ENCODE results near the gene YWHAG. TPM values are rescaled to one million over a fixed set of nuclear protein-coding genes. Genes with fewer than 3 reads are reported as not detected.
"Not testable (repeated sequence)": the region's sequence is repeated elsewhere in the genome, so short reads cannot be mapped to it uniquely, and the experiment has no call there.

YWHAG gene
- total RNA-seq, 1 donor from 2014 or later: 70.5 TPM

DNA sequence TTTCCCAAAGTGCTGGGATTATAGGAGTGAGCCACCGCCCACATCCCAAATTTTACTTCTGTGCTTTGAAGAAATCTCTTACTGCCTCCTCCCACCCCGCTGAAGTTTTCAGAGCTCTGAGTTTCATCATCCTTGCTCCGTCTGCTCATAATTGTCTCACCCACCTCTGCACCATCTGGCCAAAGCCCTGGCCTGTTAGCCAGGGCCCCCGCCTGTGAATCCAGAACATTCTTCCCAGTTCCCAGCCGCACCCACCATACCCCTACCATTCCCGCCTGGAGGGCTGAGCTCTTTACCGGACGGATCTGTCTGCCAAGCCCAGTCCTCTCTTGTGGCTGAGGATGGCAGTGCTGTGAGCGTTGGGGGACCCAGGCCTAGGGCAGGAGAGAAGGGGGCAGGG is 36.2 kb upstream of the YWHAG start:
- ChIA-PET POLR2A (interaction anchor here (0.5 to 1.0 kb wide), 2 partner anchors 37 to 100 kb away, joined by 3 to 5 read pairs; no protein-coding TSS in a partner anchor), CTCF (no interaction called here)
- ATAC-seq (ENCODE audit: low read depth) (no peak), DNase-seq (no peak)
- Mint-ChIP-seq H3K4me3 (no peak overlapping the region), H3K9me3 (no peaks in the 10 kb centered on the region), H3K27ac (no peak overlapping the region), H3K4me1 (peaks cover 21% of the 10 kb centered on the region), H3K27me3 (no peaks in the 10 kb centered on the region), H3K36me3 (ENCODE audit: low read depth) (no peaks in the 10 kb centered on the region)
- intact Hi-C loops (cut with micrococcal nuclease): no loop called here
- TF ChIP-seq, protein P1, sequence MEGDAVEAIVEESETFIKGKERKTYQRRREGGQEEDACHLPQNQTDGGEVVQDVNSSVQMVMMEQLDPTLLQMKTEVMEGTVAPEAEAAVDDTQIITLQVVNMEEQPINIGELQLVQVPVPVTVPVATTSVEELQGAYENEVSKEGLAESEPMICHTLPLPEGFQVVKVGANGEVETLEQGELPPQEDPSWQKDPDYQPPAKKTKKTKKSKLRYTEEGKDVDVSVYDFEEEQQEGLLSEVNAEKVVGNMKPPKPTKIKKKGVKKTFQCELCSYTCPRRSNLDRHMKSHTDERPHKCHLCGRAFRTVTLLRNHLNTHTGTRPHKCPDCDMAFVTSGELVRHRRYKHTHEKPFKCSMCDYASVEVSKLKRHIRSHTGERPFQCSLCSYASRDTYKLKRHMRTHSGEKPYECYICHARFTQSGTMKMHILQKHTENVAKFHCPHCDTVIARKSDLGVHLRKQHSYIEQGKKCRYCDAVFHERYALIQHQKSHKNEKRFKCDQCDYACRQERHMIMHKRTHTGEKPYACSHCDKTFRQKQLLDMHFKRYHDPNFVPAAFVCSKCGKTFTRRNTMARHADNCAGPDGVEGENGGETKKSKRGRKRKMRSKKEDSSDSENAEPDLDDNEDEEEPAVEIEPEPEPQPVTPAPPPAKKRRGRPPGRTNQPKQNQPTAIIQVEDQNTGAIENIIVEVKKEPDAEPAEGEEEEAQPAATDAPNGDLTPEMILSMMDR (IDR thresholded peaks at IDR 0.05): no peak

- ChIA-PET POLR2A (interaction anchor here (0.6 to 1.0 kb wide), 4 partner anchors 12 to 36 kb away, joined by 3 to 5 read pairs (median 3); partner anchors contain the start of gene YWHAG), CTCF (no interaction called here)
- peak; percentile 96 for DNase-seq
- intact Hi-C loops (cut with micrococcal nuclease): loop anchor here (1.0 kb wide), 1 partner anchor 34 kb away; no protein-coding TSS in a partner anchor
- TF ChIP-seq, protein P1 (IDR thresholded peaks at IDR 0.05): no peak
- peak; percentile 81 for ATAC-seq (ENCODE audit: low read depth)
- peak overlapping the region; percentile 88 for H3K4me3 Mint-ChIP-seq
- no peaks in the 10 kb centered on the region for H3K36me3 Mint-ChIP-seq (ENCODE audit: low read depth)
- no peaks in the 10 kb centered on the region for H3K27me3 Mint-ChIP-seq
- peak overlapping the region; percentile 97 for H3K27ac Mint-ChIP-seq
- H3K4me1 Mint-ChIP-seq: peaks cover 30% of the 10 kb centered on the region
- H3K9me3 Mint-ChIP-seq: no peaks in the 10 kb centered on the region
These were observed 34.6 kb upstream of the YWHAG start for GRCh38 chr7:76393116-76394031.

DNA sequence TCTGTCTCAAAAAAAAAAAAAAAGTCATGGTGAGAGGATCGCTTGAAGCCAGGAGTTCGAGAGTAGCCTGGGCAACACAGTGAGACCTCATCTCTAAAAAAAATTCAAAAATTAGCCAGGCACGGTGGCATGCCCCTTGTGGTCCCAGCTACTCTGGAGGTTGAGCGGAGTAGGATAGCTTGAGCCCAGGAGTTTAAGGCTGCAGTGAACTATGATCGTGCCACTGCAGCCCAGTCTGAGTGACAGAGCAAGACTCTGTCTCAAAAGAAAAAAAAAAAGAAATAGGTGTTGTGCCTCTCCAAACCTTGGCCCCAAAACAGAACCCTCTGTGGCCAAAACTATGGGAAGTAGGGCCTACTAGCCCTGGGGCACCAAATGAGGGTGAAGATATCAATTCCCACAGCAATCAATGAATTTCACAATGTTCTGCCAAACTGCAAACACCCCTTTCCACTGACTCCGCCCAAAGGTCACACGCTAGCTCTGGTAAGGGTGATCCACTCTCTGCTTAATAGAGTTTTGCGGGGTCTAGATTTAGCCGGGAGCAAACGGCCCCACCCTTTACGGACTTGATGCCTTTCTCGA is 33.8 kb upstream of the YWHAG start:
- H3K27ac Mint-ChIP-seq: peak overlapping the region; percentile 97
- H3K27me3 Mint-ChIP-seq: no peaks in the 10 kb centered on the region
- DNase-seq: no peak
- POLR2A ChIA-PET: interaction anchor here (0.6 to 1.0 kb wide), 3 partner anchors 9 to 32 kb away, joined by 3 read pairs; no protein-coding TSS in a partner anchor
- CTCF ChIA-PET: no interaction called here
- H3K9me3 Mint-ChIP-seq: no peaks in the 10 kb centered on the region
- intact Hi-C loops (cut with micrococcal nuclease): loop anchor here (1.0 kb wide), 1 partner anchor 33 kb away; no protein-coding TSS in a partner anchor
- peak; percentile 2 for ATAC-seq (ENCODE audit: low read depth)
- H3K4me1 Mint-ChIP-seq: peaks cover 32% of the 10 kb centered on the region
- H3K36me3 Mint-ChIP-seq (ENCODE audit: low read depth): no peaks in the 10 kb centered on the region
- TF ChIP-seq, protein P1 (IDR thresholded peaks at IDR 0.05): no peak
- peak overlapping the region; percentile 88 for H3K4me3 Mint-ChIP-seq

DNA sequence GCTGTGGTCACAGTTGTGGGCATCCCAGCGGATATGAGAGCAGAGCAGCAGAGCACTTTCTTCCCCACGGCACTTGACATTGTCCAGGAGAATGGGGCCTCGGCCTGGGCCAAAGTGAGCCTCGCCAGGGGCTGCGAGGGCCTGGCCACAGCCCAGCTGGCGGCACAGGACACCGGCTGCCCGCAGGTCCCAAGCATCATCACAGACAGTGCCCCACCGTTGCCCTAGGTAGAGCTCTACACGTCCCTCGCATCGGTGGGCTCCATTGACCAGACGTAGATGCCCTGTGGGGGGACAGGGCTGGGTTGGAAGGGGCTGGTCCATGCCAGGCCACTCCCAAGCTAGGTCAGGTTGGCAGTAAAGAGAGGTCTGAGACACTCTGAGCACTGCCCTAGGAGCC is 31.3 kb upstream of the YWHAG start:
- CTCF ChIA-PET: no interaction called here
- Mint-ChIP-seq H3K9me3 (no peaks in the 10 kb centered on the region), H3K27ac (no peak overlapping the region), H3K4me3 (no peak overlapping the region), H3K36me3 (ENCODE audit: low read depth) (no peaks in the 10 kb centered on the region), H3K4me1 (peaks cover 30% of the 10 kb centered on the region), H3K27me3 (no peaks in the 10 kb centered on the region)
- POLR2A ChIA-PET: no interaction called here
- no peak for DNase-seq
- TF ChIP-seq, protein P1 (IDR thresholded peaks at IDR 0.05): no peak
- intact Hi-C loops (cut with micrococcal nuclease): no loop called here
- no peak for ATAC-seq (ENCODE audit: low read depth)

- intact Hi-C loops (cut with micrococcal nuclease); CTCF ChIA-PET; POLR2A ChIA-PET; H3K27me3 Mint-ChIP-seq; DNase-seq; H3K9me3 Mint-ChIP-seq; H3K27ac Mint-ChIP-seq; ATAC-seq (ENCODE audit: low read depth); H3K4me3 Mint-ChIP-seq; H3K36me3 Mint-ChIP-seq (ENCODE audit: low read depth): not testable (repeated sequence)
- H3K4me1 Mint-ChIP-seq: peaks cover 23% of the 10 kb centered on the region
These were observed 29.0 kb upstream of the YWHAG start for GRCh38 chr7:76387789-76388188.

Measured in activated B cell treated with CpG ODN at 0.5 μM for 24 hours (primary cell).